Renal cortical epithelial cell (primary cell): ENCODE measurements around the gene ZNF69. TPM values are rescaled to one million over a fixed set of nuclear protein-coding genes. Genes with fewer than 3 reads are reported as not detected.

Source experiments
- total RNA-seq: library from RNA; depleted of rRNA; stranded (reverse); fragments of >200 nt; gene quantifications from 2 replicates; pipeline ENCODE4 v1.2.3, GENCODE V29; 2014

Gene ZNF69
- total RNA-seq, 1 donor from 2014 or later: 43.7 TPM

Other genes starting within 250 kb of the ZNF69 start
- 24.3 and 28.7 TPM in 2 replicates for gene ZNF823, start 148.8 kb upstream of the ZNF69 start, total RNA-seq
- 9.6 and 16.3 TPM in 2 replicates for gene ZNF441, start 120.8 kb upstream of the ZNF69 start, total RNA-seq
- 0.17 and 2.9 TPM in 2 replicates for gene ZNF491, start 89.3 kb upstream of the ZNF69 start, total RNA-seq
- gene ZNF440, start 73.5 kb upstream of the ZNF69 start, total RNA-seq: 10.8 and 15.9 TPM in 2 replicates
- gene ZNF439, start 39.1 kb upstream of the ZNF69 start, total RNA-seq: 3.8 and 12.9 TPM in 2 replicates
- gene ZNF700, start 37.3 kb downstream of the ZNF69 start, total RNA-seq: 10.1 and 23.2 TPM in 2 replicates
- gene ZNF763, start 77.3 kb downstream of the ZNF69 start, total RNA-seq: 1.7 and 5.0 TPM in 2 replicates
- 4.3 and 7.9 TPM in 2 replicates for gene ZNF433, start 147.9 kb downstream of the ZNF69 start, total RNA-seq
- 0.17 and 1.0 TPM in 2 replicates for gene ZNF878, start 165.2 kb downstream of the ZNF69 start, total RNA-seq
- 3.1 and 11.7 TPM in 2 replicates for gene ZNF844, start 176.9 kb downstream of the ZNF69 start, total RNA-seq